ENCODE data around the gene ZNF562.
"Not testable (repeated sequence)": the region's sequence is repeated elsewhere in the genome, so short reads cannot be mapped to it uniquely, and the experiment has no call there.

ZNF562 gene

DNA sequence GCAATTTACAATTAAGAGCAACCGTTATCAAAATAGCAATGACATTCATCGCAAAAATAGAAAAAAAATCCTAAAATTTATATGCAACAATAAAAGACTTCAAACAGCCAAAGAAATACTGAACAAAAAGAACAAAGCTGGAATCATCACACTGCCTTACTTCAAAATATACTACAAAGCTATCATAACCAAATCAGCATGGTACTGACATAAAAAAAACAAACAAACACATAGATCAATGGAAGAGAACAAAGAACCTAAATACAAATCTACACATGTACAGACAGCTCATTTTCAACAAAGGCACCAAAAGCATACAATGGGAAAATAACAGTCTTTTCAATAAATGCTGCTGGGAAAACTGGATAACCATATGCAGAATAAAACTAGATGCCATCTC, 6.4 kb downstream of the ZNF562 start:
- no peak for DNase-seq (ENCODE audit: low spot score)
- TF ChIP-seq, protein P1, sequence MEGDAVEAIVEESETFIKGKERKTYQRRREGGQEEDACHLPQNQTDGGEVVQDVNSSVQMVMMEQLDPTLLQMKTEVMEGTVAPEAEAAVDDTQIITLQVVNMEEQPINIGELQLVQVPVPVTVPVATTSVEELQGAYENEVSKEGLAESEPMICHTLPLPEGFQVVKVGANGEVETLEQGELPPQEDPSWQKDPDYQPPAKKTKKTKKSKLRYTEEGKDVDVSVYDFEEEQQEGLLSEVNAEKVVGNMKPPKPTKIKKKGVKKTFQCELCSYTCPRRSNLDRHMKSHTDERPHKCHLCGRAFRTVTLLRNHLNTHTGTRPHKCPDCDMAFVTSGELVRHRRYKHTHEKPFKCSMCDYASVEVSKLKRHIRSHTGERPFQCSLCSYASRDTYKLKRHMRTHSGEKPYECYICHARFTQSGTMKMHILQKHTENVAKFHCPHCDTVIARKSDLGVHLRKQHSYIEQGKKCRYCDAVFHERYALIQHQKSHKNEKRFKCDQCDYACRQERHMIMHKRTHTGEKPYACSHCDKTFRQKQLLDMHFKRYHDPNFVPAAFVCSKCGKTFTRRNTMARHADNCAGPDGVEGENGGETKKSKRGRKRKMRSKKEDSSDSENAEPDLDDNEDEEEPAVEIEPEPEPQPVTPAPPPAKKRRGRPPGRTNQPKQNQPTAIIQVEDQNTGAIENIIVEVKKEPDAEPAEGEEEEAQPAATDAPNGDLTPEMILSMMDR (IDR thresholded peaks at IDR 0.05): no peak
- Histone ChIP-seq H3K27ac (no peak overlapping the region), H3K4me3 (no peak overlapping the region)

GRCh38 chr19:9667898-9668297, 7.0 kb downstream of the ZNF562 start:
- H3K27ac ChIP-seq: no peak overlapping the region
- H3K4me3 ChIP-seq: no peak overlapping the region
- TF ChIP-seq, protein P1 (IDR thresholded peaks at IDR 0.05): no peak
- DNase-seq (ENCODE audit: low spot score): no peak

GRCh38 chr19:9658769-9659168, 16.1 kb downstream of the ZNF562 start:
- no peak overlapping the region for H3K4me3 ChIP-seq
- TF ChIP-seq, protein P1 (IDR thresholded peaks at IDR 0.05): no peak
- H3K27ac ChIP-seq: no peak overlapping the region
- DNase-seq (ENCODE audit: low spot score): no peak

GRCh38 chr19:9653066-9653555, 21.8 kb downstream of the ZNF562 start:
- not testable (repeated sequence) for H3K27ac ChIP-seq; H3K4me3 ChIP-seq; DNase-seq (ENCODE audit: low spot score)

DNA sequence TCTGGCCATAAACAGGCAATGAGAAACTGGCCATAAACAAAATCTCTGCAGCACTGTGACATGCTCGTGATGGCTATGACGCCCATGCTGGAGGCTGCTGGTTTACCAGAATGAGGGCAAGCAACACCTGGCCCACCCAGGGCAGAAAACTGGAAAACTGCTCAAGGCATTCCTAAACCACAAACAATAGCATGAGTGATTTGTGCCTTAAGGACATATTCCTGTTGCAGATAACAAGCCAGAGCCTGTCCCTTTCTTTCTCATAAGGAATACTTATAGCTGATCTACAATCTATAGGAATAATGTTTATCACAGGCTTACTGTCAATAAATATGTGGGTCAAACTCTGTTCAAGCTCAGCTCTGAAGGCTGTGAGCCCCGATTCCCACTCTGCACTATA, 23.4 kb downstream of the ZNF562 start:
- not testable (repeated sequence) for H3K4me3 ChIP-seq; H3K27ac ChIP-seq; DNase-seq (ENCODE audit: low spot score)

DNA sequence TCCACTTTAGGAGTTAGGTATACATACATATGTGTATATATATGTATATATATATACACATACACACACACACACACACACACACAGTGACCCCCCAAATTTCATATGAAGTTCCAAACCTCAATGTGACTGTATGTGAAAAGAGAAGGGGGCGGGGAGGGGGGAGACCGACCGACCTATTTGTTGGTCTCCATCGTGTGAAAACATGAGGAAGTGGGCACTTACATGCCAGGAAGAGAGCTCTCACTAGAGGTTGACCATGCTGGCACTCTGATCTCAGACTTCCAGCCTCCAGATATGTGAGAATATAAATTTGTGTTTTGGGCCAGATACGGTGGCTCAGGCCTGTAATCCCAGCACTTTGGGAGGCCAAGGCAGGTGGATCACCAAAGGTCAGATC, 24.6 kb downstream of the ZNF562 start:
- Histone ChIP-seq H3K4me3 (no peak overlapping the region), H3K27ac (no peak overlapping the region)
- no peak for DNase-seq (ENCODE audit: low spot score)
- TF ChIP-seq, protein P1 (IDR thresholded peaks at IDR 0.05): no peak

- TF ChIP-seq, protein P1 (IDR thresholded peaks at IDR 0.05): no peak
- Histone ChIP-seq H3K27ac (no peak overlapping the region), H3K4me3 (no peak overlapping the region)
- no peak for DNase-seq (ENCODE audit: low spot score)
Measured at GRCh38 chr19:9645472-9645871, 29.4 kb downstream of the ZNF562 start.

- H3K27ac ChIP-seq: no peak overlapping the region
- TF ChIP-seq, protein P1 (IDR thresholded peaks at IDR 0.05): no peak
- no peak for DNase-seq (ENCODE audit: low spot score)
- H3K4me3 ChIP-seq: no peak overlapping the region
Measured at GRCh38 chr19:9644472-9644871, 30.4 kb downstream of the ZNF562 start.

Measured in coronary artery (tissue), 2 donors.